M059J (cell line): ENCODE measurements around the gene OLAH. TPM values are rescaled to one million over a fixed set of nuclear protein-coding genes. Genes with fewer than 3 reads are reported as not detected.

Experiments
- total RNA-seq: library from RNA; depleted of rRNA; stranded (reverse); fragments of >200 nt; shearing (Covaris generic); gene quantifications from 2 replicates; pipeline ENCODE4 v1.2.3, GENCODE V29; 2014; rRNA removed

Gene OLAH
- total RNA-seq, 1 experiment from 2014 or later: not detected

Other genes with a start within 250 kb of the OLAH start
- not detected in 2 replicates for gene CDNF, start 205.9 kb upstream of the OLAH start, total RNA-seq
- 16.8 and 20.2 TPM in 2 replicates for gene HSPA14, start 205.6 kb upstream of the OLAH start, total RNA-seq
- 14.2 and 15.1 TPM in 2 replicates for gene MSANTD7, start 205.6 kb upstream of the OLAH start, total RNA-seq
- 20.9 and 23.8 TPM in 2 replicates for gene SUV39H2, start 165.1 kb upstream of the OLAH start, total RNA-seq
- gene DCLRE1C, start 89.8 kb upstream of the OLAH start, total RNA-seq: 6.3 and 9.7 TPM in 2 replicates
- not detected in 2 replicates for gene MEIG1, start 84.6 kb upstream of the OLAH start, total RNA-seq
- 0.64 and 5.8 TPM in 2 replicates for gene ACBD7, start 44.8 kb downstream of the OLAH start, total RNA-seq
- gene RPP38, start 53.4 kb downstream of the OLAH start, total RNA-seq: 8.7 and 8.9 TPM in 2 replicates
- gene NMT2, start 124.8 kb downstream of the OLAH start, total RNA-seq: 28.3 and 51.2 TPM in 2 replicates